ENCODE data around the gene RARA. TPM values are rescaled to one million over a fixed set of nuclear protein-coding genes. Genes with fewer than 3 reads are reported as not detected.

The RARA gene
- total and polyA plus RNA-seq, 2 experiments from 2014 or later = 7.4 to 15.9 TPM

DNA sequence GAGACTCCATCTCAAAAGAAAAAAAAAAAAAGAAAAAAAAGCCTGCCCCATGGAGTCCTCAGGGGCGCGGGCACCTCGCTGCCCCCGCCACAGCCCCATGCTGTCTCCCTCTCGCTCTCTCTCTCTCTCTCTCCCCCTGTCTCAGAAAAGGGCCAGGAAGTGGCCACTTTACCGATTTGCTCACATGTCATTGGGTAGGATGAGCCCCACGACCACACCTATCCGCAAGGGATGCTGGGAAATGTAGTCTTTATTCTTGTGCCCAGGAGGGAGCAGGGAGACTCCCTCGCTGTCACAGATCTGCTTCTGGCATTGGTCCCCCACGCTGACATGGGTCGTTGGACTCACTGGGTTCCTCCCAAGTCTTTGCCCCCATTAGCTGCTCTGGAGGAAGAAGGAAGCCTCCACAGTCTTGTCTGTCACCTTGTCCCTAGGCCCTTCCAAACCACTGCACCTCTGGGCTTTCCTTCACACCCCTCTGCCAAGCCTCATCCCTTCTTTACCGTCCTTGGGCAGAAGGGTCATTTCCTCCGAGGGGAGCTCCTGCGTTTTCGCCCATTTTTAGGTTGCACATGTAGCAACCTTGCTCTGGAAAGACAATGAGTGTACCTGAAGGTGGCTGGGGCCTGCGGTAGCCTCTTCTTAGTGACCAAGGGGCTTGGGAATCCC, 62.4 kb downstream of the RARA start (continued):
- TF ChIP-seq, protein P1, sequence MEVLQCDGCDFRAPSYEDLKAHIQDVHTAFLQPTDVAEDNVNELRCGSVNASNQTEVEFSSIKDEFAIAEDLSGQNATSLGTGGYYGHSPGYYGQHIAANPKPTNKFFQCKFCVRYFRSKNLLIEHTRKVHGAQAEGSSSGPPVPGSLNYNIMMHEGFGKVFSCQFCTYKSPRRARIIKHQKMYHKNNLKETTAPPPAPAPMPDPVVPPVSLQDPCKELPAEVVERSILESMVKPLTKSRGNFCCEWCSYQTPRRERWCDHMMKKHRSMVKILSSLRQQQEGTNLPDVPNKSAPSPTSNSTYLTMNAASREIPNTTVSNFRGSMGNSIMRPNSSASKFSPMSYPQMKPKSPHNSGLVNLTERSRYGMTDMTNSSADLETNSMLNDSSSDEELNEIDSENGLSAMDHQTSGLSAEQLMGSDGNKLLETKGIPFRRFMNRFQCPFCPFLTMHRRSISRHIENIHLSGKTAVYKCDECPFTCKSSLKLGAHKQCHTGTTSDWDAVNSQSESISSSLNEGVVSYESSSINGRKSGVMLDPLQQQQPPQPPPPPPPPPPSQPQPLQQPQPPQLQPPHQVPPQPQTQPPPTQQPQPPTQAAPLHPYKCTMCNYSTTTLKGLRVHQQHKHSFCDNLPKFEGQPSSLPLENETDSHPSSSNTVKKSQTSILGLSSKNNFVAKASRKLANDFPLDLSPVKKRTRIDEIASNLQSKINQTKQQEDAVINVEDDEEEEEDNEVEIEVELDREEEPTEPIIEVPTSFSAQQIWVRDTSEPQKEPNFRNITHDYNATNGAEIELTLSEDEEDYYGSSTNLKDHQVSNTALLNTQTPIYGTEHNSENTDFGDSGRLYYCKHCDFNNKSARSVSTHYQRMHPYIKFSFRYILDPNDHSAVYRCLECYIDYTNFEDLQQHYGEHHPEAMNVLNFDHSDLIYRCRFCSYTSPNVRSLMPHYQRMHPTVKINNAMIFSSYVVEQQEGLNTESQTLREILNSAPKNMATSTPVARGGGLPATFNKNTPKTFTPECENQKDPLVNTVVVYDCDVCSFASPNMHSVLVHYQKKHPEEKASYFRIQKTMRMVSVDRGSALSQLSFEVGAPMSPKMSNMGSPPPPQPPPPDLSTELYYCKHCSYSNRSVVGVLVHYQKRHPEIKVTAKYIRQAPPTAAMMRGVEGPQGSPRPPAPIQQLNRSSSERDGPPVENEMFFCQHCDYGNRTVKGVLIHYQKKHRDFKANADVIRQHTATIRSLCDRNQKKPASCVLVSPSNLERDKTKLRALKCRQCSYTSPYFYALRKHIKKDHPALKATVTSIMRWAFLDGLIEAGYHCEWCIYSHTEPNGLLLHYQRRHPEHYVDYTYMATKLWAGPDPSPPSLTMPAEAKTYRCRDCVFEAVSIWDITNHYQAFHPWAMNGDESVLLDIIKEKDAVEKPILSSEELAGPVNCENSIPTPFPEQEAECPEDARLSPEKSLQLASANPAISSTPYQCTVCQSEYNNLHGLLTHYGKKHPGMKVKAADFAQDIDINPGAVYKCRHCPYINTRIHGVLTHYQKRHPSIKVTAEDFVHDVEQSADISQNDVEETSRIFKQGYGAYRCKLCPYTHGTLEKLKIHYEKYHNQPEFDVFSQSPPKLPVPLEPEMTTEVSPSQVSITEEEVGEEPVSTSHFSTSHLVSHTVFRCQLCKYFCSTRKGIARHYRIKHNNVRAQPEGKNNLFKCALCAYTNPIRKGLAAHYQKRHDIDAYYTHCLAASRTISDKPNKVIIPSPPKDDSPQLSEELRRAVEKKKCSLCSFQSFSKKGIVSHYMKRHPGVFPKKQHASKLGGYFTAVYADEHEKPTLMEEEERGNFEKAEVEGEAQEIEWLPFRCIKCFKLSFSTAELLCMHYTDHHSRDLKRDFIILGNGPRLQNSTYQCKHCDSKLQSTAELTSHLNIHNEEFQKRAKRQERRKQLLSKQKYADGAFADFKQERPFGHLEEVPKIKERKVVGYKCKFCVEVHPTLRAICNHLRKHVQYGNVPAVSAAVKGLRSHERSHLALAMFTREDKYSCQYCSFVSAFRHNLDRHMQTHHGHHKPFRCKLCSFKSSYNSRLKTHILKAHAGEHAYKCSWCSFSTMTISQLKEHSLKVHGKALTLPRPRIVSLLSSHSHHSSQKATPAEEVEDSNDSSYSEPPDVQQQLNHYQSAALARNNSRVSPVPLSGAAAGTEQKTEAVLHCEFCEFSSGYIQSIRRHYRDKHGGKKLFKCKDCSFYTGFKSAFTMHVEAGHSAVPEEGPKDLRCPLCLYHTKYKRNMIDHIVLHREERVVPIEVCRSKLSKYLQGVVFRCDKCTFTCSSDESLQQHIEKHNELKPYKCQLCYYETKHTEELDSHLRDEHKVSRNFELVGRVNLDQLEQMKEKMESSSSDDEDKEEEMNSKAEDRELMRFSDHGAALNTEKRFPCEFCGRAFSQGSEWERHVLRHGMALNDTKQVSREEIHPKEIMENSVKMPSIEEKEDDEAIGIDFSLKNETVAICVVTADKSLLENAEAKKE (CRISPR knock-in tag; IDR thresholded peaks at IDR 0.05) = no peak

DNA sequence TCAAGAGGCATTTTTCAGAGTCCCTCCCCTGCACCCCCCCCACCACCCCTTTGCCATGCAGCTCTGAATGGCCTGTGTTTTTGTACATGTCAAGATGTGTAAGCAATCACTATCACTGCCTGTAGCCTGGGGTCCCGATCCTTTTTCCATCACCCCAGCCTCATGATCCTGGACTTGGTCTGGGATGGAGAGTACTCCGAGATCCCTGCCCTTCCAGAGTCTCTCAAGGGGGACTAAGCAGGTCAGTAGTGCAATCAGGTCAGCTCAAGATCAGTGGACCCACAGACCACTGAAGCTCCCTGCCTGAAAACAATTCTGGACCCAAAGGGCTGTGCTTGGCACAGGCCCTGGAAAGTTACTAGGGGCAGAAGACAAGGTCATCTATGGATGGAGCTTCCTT, 63.1 kb downstream of the RARA start:
- peaks cover 9% of the 10 kb centered on the region for H3K4me1 Mint-ChIP-seq
- H3K27me3 Mint-ChIP-seq (ENCODE audit: insufficient read depth, low read depth, poor library complexity) = peaks cover 16% of the 10 kb centered on the region
- DNase-seq (ENCODE audit: low spot score) (no peak), ATAC-seq (no peak)
- Histone ChIP-seq H3K27ac (ENCODE audit: low read depth) (no peak overlapping the region), H3K4me3 (no peak overlapping the region), H3K9me2 (ENCODE audit: insufficient read depth) (no peaks in the 10 kb centered on the region), H4K20me1 (replicated peaks; ENCODE audit: insufficient read depth) (no peaks in the 10 kb centered on the region), H3K4me1 (ENCODE audit: insufficient read depth) (peaks cover 7% of the 10 kb centered on the region; the same call in 1 of the 2 replicates), H3K36me3 (ENCODE audit: insufficient read depth) (no peaks in the 10 kb centered on the region), H3F3A (replicated peaks; ENCODE audit: low read depth) (peaks cover 4% of the 10 kb centered on the region; the same call in 1 of the 2 replicates), H3K79me2 (replicated peaks; ENCODE audit: insufficient read depth) (no peaks in the 10 kb centered on the region), H2AFZ (no peak overlapping the region), H3K27me3 (ENCODE audit: insufficient read depth) (no peaks in the 10 kb centered on the region), H3K4me2 (no peak overlapping the region)
- H3K4me3 Mint-ChIP-seq = no peak overlapping the region
- H3K9me3 Mint-ChIP-seq = peaks cover 14% of the 10 kb centered on the region
- no peak overlapping the region for H3K27ac Mint-ChIP-seq
- peaks cover 11% of the 10 kb centered on the region; the same call in 2 of the 3 replicates for H3K36me3 Mint-ChIP-seq (ENCODE audit: low read depth)
- TF ChIP-seq ZNF114 (CRISPR knock-in tag; IDR thresholded peaks at IDR 0.05) (no peak), EZH2 (IDR thresholded peaks at IDR 0.05; ENCODE audit: low read depth, unreplicated experiment) (no peak), EZH2phosphoT487 (IDR thresholded peaks at IDR 0.05; ENCODE audit: unreplicated experiment) (no peak), JUNB (IDR thresholded peaks at IDR 0.05; ENCODE audit: unreplicated experiment) (no peak), POLR2AphosphoS5 (IDR thresholded peaks at IDR 0.05; ENCODE audit: low read depth) (no peak)
- TF ChIP-seq, protein P2, sequence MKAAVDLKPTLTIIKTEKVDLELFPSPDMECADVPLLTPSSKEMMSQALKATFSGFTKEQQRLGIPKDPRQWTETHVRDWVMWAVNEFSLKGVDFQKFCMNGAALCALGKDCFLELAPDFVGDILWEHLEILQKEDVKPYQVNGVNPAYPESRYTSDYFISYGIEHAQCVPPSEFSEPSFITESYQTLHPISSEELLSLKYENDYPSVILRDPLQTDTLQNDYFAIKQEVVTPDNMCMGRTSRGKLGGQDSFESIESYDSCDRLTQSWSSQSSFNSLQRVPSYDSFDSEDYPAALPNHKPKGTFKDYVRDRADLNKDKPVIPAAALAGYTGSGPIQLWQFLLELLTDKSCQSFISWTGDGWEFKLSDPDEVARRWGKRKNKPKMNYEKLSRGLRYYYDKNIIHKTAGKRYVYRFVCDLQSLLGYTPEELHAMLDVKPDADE (IDR thresholded peaks at IDR 0.05) = no peak
- TF ChIP-seq, protein P3, sequence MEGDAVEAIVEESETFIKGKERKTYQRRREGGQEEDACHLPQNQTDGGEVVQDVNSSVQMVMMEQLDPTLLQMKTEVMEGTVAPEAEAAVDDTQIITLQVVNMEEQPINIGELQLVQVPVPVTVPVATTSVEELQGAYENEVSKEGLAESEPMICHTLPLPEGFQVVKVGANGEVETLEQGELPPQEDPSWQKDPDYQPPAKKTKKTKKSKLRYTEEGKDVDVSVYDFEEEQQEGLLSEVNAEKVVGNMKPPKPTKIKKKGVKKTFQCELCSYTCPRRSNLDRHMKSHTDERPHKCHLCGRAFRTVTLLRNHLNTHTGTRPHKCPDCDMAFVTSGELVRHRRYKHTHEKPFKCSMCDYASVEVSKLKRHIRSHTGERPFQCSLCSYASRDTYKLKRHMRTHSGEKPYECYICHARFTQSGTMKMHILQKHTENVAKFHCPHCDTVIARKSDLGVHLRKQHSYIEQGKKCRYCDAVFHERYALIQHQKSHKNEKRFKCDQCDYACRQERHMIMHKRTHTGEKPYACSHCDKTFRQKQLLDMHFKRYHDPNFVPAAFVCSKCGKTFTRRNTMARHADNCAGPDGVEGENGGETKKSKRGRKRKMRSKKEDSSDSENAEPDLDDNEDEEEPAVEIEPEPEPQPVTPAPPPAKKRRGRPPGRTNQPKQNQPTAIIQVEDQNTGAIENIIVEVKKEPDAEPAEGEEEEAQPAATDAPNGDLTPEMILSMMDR (conservative IDR thresholded peaks at IDR 0.05; ENCODE audit: low read depth in 2 of 2) = no peak
